T-cell (primary cell): ENCODE measurements around the gene SPAM1. TPM values are rescaled to one million over a fixed set of nuclear protein-coding genes. Genes with fewer than 3 reads are reported as not detected.

Source experiments
- ATAC-seq, 4 experiments: fragments of 200-7000 bp in 3 of 4; fragments of 150-1000 bp in 1 of 4; cut with Tn5 transposase; replicated peaks in 1 of 4; 1 replicate in 3 of 4; 2 replicates in 1 of 4; pipeline ENCODE4 v1.10.0; 2021; ENCODE audit warnings: moderate library complexity in 3 of 4, mild to moderate bottlenecking in 2 of 4, moderate number of reproducible peaks in 1 of 4
- CTCF ChIA-PET, 2 donors: fragments of 300-600 bp; sonication (Branson Sonifier 250); formaldehyde crosslinking; loops; one replicate each; lab custom pipeline; 2022; ENCODE audit warnings: antibody characterized with exemption in 2 of 2; lab: Charles Lee
- POLR2A ChIA-PET, 2 donors: fragments of 300-600 bp; sonication (Branson Sonifier 250); formaldehyde crosslinking; loops; one replicate each; lab custom pipeline; 2022; ENCODE audit warnings: antibody characterized with exemption in 2 of 2; lab: Charles Lee
- DNase-seq, 35 experiments: peaks; one replicate each; pipeline versions ENCODE4 v3.0.0 to v3.0.0-alpha.2; 2013 to 2023
- H3K27ac ChIP-seq: one replicate; pipeline ENCODE4 v1.5.1; 2013; ENCODE audit warnings: low read length
- H3K27me3 ChIP-seq, 2 experiments: replicated peaks in 1 of 2; 1 replicate in 1 of 2; 2 replicates in 1 of 2; pipeline versions ENCODE4 v1.6.1 to v1.7.0; 2013; ENCODE audit warnings: low read length in 1 of 2, mixed read lengths in 1 of 2; ENCODE audit not compliant: control insufficient read depth in 2 of 2, insufficient read depth in 2 of 2; ENCODE audit errors: extremely low read depth in 1 of 2
- H3K36me3 ChIP-seq, 2 donors: 1 replicate in 1 of 2; 2 replicates in 1 of 2; pipeline versions ENCODE4 v1.6.1 to v1.7.0; 2013; ENCODE audit warnings: low read length in 1 of 2; ENCODE audit not compliant: control insufficient read depth in 2 of 2, insufficient read depth in 1 of 2; ENCODE audit errors: extremely low read depth in 1 of 2
- H3K4me1 ChIP-seq, 2 experiments: 1 replicate in 1 of 2; 2 replicates in 1 of 2; pipeline versions ENCODE4 v1.6.1 to v1.7.0; 2013; ENCODE audit warnings: low read length in 2 of 2, mixed read lengths in 1 of 2; ENCODE audit not compliant: insufficient read depth in 2 of 2, control insufficient read depth in 1 of 2; ENCODE audit errors: extremely low read depth in 1 of 2
- H3K4me3 ChIP-seq, 2 donors: 1 replicate in 1 of 2; 2 replicates in 1 of 2; pipeline versions ENCODE4 v1.5.1 to v1.7.0; 2013; ENCODE audit warnings: mild to moderate bottlenecking in 2 of 2, low read length in 1 of 2, moderate library complexity in 1 of 2; ENCODE audit not compliant: control insufficient read depth in 1 of 2; ENCODE audit errors: extremely low read depth in 1 of 2
- H3K9me3 ChIP-seq: 2 replicates; pipeline ENCODE4 v1.7.0; 2013
- H3K27ac Mint-ChIP-seq, 2 donors: one replicate each; pipeline ENCODE4 v1.8.0; 2020 to 2021; ENCODE audit warnings: mild to moderate bottlenecking in 2 of 2, mixed read lengths in 2 of 2
- H3K27me3 Mint-ChIP-seq, 2 donors: one replicate each; pipeline ENCODE4 v1.8.0; 2021 to 2022; ENCODE audit warnings: mixed read lengths in 2 of 2
- H3K36me3 Mint-ChIP-seq: one replicate; pipeline ENCODE4 v1.8.0; 2021; ENCODE audit warnings: mixed read lengths
- H3K4me1 Mint-ChIP-seq, 3 donors: one replicate each; pipeline ENCODE4 v1.8.0; 2020 to 2022; ENCODE audit warnings: mixed read lengths in 3 of 3, mild to moderate bottlenecking in 1 of 3
- H3K4me3 Mint-ChIP-seq, 3 donors: one replicate each; pipeline ENCODE4 v1.8.0; 2020 to 2022; ENCODE audit warnings: mild to moderate bottlenecking in 3 of 3, mixed read lengths in 3 of 3, moderate library complexity in 3 of 3
- H3K9me3 Mint-ChIP-seq, 3 donors: one replicate each; pipeline ENCODE4 v1.8.0; 2020 to 2022; ENCODE audit warnings: mixed read lengths in 3 of 3
- WGBS: methylation state at CpG from one replicate; pipeline ENCODE4 v1.1.5; 2013; ENCODE audit warnings: missing lambda C conversion rate; ENCODE audit not compliant: insufficient coverage; 5-methylcytosine and 5-hydroxymethylcytosine counted together
- total RNA-seq, 35 experiments: library from RNA in 6 of 35; stranded (reverse) in 6 of 35; fragments of 120-200 nt in 1 of 35; gene quantifications; one replicate each; pipeline versions ENCODE4 v1.2.1 to v1.2.4 and lab custom pipeline; 2013 to 2026

The SPAM1 gene
- total RNA-seq, 5 donors from 2014 or later (not counting 1 experiment from before 2014, with no cell fraction given): not detected

DNA sequence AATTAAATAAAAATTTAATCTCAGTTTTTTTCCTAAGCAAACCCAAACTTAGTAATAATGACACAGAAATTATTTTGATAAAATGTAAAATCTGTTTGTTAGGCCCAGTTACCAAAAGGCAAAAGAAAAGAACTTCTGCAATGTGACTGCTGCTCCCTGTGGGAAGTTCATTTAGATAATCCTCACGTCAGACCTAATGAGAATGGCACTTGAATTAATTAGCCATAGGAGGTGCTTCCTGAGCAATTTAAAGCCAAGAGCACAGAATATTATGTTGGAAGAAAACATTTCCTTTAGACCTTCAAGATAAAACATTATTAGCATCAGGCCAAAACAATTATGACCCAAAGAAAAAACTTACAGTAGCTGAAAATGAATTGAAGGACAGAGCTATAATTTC lies 19.4 kb downstream of the SPAM1 start:
- ATAC-seq: no peak
- H3K36me3 Mint-ChIP-seq: no peaks in the 10 kb centered on the region

DNA sequence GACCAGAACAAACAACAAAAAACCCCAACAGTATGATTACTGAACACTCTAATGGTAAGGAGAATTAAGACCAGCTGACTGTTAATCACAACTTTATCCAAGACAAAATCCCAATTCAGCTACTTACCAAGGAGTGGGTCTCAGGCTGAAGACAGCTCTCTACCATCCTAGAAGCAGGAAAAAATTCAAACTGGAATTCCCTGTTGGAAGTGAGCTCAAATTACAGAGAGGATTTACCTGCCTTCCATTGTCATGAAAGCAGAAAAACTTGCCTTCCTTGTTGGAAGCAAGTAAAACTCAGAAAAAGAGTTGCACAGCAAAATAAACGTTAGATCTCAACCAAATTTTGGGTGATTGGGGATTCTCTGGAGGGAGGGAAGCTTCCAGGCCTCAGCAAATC lies 20.9 kb downstream of the SPAM1 start:
- Histone ChIP-seq H3K4me3 (no peak overlapping the region), H3K27me3 (no peaks in the 10 kb centered on the region), H3K27ac (no peak overlapping the region), H3K36me3 (no peaks in the 10 kb centered on the region), H3K9me3 (no peaks in the 10 kb centered on the region), H3K4me1 (no peaks in the 10 kb centered on the region)
- Mint-ChIP-seq H3K9me3 (no peaks in the 10 kb centered on the region), H3K27ac (no peak overlapping the region), H3K36me3 (no peaks in the 10 kb centered on the region), H3K27me3 (peaks cover 2 to 12% of the 10 kb centered on the region in 2 donors), H3K4me3 (no peak overlapping the region), H3K4me1 (no peaks in the 10 kb centered on the region)
- ChIA-PET CTCF (no interaction called here), POLR2A (no interaction called here)
- no peak for DNase-seq
- ATAC-seq: no peak
- WGBS: 38% methylated on average over 1 of the region's 1 CpG

More for the DNA sequence above, 19.4 kb downstream of the SPAM1 start:
- Histone ChIP-seq H3K36me3 (no peaks in the 10 kb centered on the region), H3K27me3 (no peaks in the 10 kb centered on the region), H3K9me3 (no peaks in the 10 kb centered on the region), H3K4me1 (no peaks in the 10 kb centered on the region), H3K4me3 (no peak overlapping the region), H3K27ac (no peak overlapping the region)
- DNase-seq: no peak
- Mint-ChIP-seq H3K27me3 (peaks cover 2 to 10% of the 10 kb centered on the region in 2 donors), H3K27ac (no peak overlapping the region), H3K4me3 (no peak overlapping the region), H3K4me1 (no peaks in the 10 kb centered on the region), H3K9me3 (no peaks in the 10 kb centered on the region)
- no CpG with 5 or more reads among the region's 1 CpG for WGBS
- POLR2A ChIA-PET: no interaction called here
- CTCF ChIA-PET: no interaction called here

DNA sequence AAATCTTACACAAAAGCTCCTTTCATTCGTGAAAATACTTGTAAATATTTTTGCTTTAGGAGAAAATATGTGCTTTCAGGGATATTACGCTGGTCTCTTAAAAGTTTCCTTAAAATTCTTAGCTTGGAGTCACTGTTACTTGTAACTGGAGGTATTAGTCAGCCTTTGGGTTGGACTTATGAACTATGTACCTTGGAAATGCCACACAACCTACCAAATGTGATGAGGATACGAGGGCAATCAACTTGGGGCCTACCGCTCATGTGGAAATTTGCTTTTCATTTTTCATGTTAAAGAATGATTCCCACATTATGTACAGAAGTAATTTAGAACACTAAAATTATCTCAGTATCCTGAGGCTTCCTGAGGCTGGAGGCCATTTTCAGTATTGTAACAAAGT lies 23.1 kb downstream of the SPAM1 start:
- POLR2A ChIA-PET: interaction anchor here in 1 of 2 donors (0.7 kb wide), 1 partner anchor 832 kb away, joined by 6 read pairs; no protein-coding TSS in a partner anchor
- Histone ChIP-seq H3K36me3 (no peaks in the 10 kb centered on the region), H3K9me3 (no peaks in the 10 kb centered on the region), H3K27me3 (no peaks in the 10 kb centered on the region), H3K4me3 (no peak overlapping the region), H3K4me1 (no peaks in the 10 kb centered on the region), H3K27ac (no peak overlapping the region)
- H3K36me3 Mint-ChIP-seq: no peaks in the 10 kb centered on the region
- no peak overlapping the region for H3K4me3 Mint-ChIP-seq
- no peak for ATAC-seq
- WGBS: no CpG with 5 or more reads among the region's 4 CpGs
- H3K4me1 Mint-ChIP-seq: no peaks in the 10 kb centered on the region
- peaks cover 0 to 3% (median 0%) of the 10 kb centered on the region in 3 donors for H3K9me3 Mint-ChIP-seq
- peaks cover 0 to 9% of the 10 kb centered on the region in 2 donors for H3K27me3 Mint-ChIP-seq
- H3K27ac Mint-ChIP-seq: no peak overlapping the region
- no peak for DNase-seq
- CTCF ChIA-PET: no interaction called here

DNA sequence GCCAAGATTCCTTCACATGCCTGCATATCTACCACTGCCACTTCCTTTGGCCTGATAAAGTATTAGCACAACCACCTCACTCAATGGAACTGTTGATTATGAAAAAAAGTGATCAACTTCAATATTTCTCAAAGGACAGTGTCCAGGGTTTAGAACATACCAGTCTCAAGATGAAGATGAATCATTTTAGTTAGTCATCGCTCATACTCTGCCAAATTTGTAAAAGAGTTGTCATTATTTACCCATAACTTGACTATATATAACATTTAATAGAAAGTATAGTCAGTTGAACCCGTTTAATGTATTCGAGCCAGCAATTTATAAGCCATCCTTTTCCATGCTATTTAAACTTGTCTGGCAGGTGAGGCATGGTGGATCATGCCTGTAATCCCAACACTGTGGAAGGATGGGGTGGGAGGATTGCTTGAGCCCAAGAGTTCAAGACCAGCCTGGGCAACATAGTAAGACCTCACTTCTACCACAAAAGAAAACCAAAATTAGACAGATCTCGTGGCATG lies 33.2 kb downstream of the SPAM1 start:
- Mint-ChIP-seq H3K9me3 (no peaks in the 10 kb centered on the region), H3K27ac (no peak overlapping the region), H3K4me1 (no peaks in the 10 kb centered on the region), H3K4me3 (no peak overlapping the region), H3K27me3 (peaks cover 0 to 6% of the 10 kb centered on the region in 2 donors), H3K36me3 (no peaks in the 10 kb centered on the region)
- Histone ChIP-seq H3K4me3 (no peak overlapping the region), H3K9me3 (no peaks in the 10 kb centered on the region), H3K4me1 (no peaks in the 10 kb centered on the region), H3K36me3 (no peaks in the 10 kb centered on the region), H3K27ac (no peak overlapping the region), H3K27me3 (no peaks in the 10 kb centered on the region)
- CTCF ChIA-PET: no interaction called here
- DNase-seq (no peak), ATAC-seq (no peak)
- 0% methylated on average over 1 of the region's 4 CpGs for WGBS
- POLR2A ChIA-PET: no interaction called here

DNA sequence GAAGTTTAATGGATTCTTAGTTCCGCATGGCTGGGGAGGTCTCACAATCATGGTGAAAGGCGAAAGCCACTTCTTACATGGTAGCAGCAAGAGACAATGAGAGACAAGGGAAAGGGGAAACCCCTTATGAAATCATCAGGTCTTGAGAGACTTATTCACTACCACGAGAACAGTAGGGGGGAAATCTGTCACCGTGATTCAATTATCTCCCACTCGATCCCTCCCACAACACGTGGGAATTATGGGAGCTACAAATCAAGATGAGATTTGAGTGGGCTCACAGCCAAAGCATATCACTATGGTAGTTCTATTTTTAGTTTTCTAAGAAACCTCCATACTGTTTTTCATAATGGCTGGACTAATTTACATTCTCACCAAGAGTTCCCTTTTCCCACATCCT lies 36.7 kb downstream of the SPAM1 start:
- H3K27me3 ChIP-seq: no peaks in the 10 kb centered on the region
- DNase-seq (no peak), ATAC-seq (no peak)
- no peaks in the 10 kb centered on the region for H3K9me3 Mint-ChIP-seq
- WGBS: no CpG with 5 or more reads among the region's 6 CpGs
- no peaks in the 10 kb centered on the region for H3K4me1 Mint-ChIP-seq
- no peaks in the 10 kb centered on the region for H3K36me3 ChIP-seq
- H3K4me1 ChIP-seq: no peaks in the 10 kb centered on the region
- no peak overlapping the region for H3K4me3 ChIP-seq
- peaks cover 0 to 6% of the 10 kb centered on the region in 2 donors for H3K27me3 Mint-ChIP-seq
- CTCF ChIA-PET: no interaction called here
- no peak overlapping the region for H3K27ac ChIP-seq
- H3K9me3 ChIP-seq: no peaks in the 10 kb centered on the region
- H3K27ac Mint-ChIP-seq: no peak overlapping the region
- POLR2A ChIA-PET: no interaction called here
- no peaks in the 10 kb centered on the region for H3K36me3 Mint-ChIP-seq
- no peak overlapping the region for H3K4me3 Mint-ChIP-seq

DNA sequence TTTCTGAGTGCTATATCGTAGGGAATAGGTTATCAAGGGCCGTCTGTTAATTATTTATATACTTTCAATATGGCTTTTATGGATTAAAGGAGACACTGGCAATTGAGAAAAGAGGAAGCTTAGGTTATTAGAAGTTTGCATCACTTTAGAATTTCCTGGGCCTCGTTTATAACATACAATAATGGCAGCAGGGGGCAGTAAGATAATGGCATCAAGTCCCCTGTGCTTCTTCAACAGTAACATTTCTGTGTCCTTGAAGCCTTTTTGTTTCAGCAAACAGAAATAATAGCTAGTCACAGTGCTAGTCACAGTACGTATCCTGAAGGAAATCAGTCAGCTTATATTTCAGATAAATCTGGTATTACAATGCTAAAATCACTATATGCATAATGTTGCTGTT lies 41.9 kb downstream of the SPAM1 start:
- DNase-seq (no peak), ATAC-seq (no peak)
- ChIA-PET POLR2A (no interaction called here), CTCF (interaction anchor here in 1 of 2 donors (0.6 kb wide), 1 partner anchor 30 kb away, joined by 11 read pairs; no protein-coding TSS in a partner anchor)
- no peaks in the 10 kb centered on the region for H3K36me3 Mint-ChIP-seq
- H3K4me1 Mint-ChIP-seq: no peaks in the 10 kb centered on the region
- peaks cover 0 to 6% (median 0%) of the 10 kb centered on the region in 3 donors for H3K9me3 Mint-ChIP-seq
- no peak overlapping the region for H3K4me3 Mint-ChIP-seq
- Histone ChIP-seq H3K27ac (no peak overlapping the region), H3K4me1 (no peaks in the 10 kb centered on the region), H3K36me3 (no peaks in the 10 kb centered on the region), H3K9me3 (no peaks in the 10 kb centered on the region), H3K4me3 (no peak overlapping the region), H3K27me3 (no peaks in the 10 kb centered on the region)
- H3K27ac Mint-ChIP-seq: no peak overlapping the region
- H3K27me3 Mint-ChIP-seq: no peaks in the 10 kb centered on the region
- WGBS: no CpG with 5 or more reads among the region's 4 CpGs

DNA sequence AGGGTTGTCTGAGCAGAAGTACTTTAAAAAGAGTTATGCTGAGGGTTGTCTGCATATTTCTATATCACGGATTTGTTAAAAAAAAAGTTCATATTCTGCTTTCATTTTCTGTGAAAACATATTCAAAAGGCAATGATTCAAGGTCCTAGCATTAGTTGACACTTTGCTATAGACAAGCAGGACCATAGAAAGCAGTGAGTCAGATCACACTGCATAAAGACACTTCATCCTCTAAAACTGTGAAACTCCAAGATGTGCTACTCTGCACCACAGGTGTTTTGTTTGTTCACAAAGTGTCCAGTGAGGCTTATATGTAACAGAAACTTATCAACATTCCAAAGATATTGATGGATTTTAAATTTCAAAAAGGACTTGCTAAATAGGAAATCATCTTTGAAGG lies 47.0 kb downstream of the SPAM1 start:
- POLR2A ChIA-PET: no interaction called here
- Histone ChIP-seq H3K4me1 (no peaks in the 10 kb centered on the region), H3K4me3 (no peak overlapping the region), H3K27me3 (no peaks in the 10 kb centered on the region), H3K36me3 (no peaks in the 10 kb centered on the region), H3K9me3 (no peaks in the 10 kb centered on the region), H3K27ac (no peak overlapping the region)
- CTCF ChIA-PET: no interaction called here
- peaks cover 0 to 4% of the 10 kb centered on the region in 2 donors for H3K27me3 Mint-ChIP-seq
- WGBS: 60% methylated on average over 1 of the region's 1 CpG
- H3K9me3 Mint-ChIP-seq: peaks cover 0 to 14% (median 0%) of the 10 kb centered on the region in 3 donors
- H3K27ac Mint-ChIP-seq: no peak overlapping the region
- ATAC-seq (no peak), DNase-seq (no peak)
- H3K4me3 Mint-ChIP-seq: no peak overlapping the region
- H3K4me1 Mint-ChIP-seq: no peaks in the 10 kb centered on the region
- no peaks in the 10 kb centered on the region for H3K36me3 Mint-ChIP-seq
